HG03521 (cell line): ENCODE results near the gene GRIN2D.

Experiments used
- ATAC-seq: cut with Tn5 transposase; IDR thresholded peaks from one replicate; pipeline ENCODE4 v1.9.1; 2021; ENCODE audit warnings: mild to moderate bottlenecking, moderate library complexity; ENCODE audit not compliant: unreplicated experiment

GRIN2D gene

GRCh38 chr19:48393559-48394330 is at the start of gene GRIN2D:
TSS of gene GRIN2D (plus strand) at chr19:48393668. CDS start at chr19:48398393, 4,725 bp downstream.
- ATAC-seq: no peak

- ATAC-seq: no peak
Measured at GRCh38 chr19:48344892-48345291, 48.6 kb upstream of the GRIN2D start.

GRCh38 chr19:48346191-48346590 is 47.3 kb upstream of the GRIN2D start:
- ATAC-seq: no peak

GRCh38 chr19:48348045-48348444 is 45.4 kb upstream of the GRIN2D start:
- no peak for ATAC-seq

GRCh38 chr19:48348737-48349136 is 44.7 kb upstream of the GRIN2D start:
- no peak for ATAC-seq

GRCh38 chr19:48350856-48351255 is 42.6 kb upstream of the GRIN2D start:
- no peak for ATAC-seq

- no peak for ATAC-seq
Measured at GRCh38 chr19:48351341-48351752, 42.1 kb upstream of the GRIN2D start.

DNA sequence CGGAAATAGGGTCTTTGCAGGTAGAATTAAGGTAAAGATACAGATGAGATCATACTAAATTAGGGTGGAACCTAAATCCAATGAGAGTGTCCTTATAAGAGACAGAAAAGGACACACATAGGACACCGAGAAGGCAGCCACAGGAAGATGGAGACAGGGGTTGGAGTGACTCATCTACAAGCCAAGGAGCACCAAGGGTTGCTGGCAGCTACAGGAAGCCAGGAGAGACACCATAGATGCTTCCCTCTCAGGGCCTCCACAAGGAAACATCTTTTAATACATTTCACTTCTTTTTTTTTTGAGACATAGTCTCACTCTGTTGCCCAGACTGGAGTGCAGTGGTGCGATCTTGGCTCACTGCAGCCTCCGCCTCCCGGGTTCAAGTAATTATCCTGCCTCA is 39.8 kb upstream of the GRIN2D start:
- ATAC-seq: no peak

GRCh38 chr19:48354332-48354992 is 39.0 kb upstream of the GRIN2D start:
- ATAC-seq: no peak

GRCh38 chr19:48355365-48355954 is 38.0 kb upstream of the GRIN2D start:
- ATAC-seq: no peak

DNA sequence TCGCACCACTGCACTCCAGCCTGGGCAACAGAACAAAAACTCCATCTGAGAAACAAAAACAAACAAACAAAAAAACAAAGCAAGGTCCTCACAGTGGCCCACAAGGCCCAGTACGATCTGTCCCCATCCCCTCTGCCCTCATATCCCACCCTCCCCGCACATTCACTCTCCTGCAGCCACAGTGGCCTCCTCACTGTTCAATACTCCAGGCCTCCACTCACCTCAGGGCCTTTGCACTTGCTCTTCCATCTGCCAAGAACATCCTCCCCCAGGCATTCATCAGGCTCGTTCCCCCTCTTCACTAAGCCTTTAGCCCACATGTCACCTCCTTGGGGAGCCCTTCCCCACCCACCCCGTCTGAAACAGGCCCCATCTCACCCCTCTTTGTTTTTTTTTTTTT is 34.3 kb upstream of the GRIN2D start:
- no peak for ATAC-seq

DNA sequence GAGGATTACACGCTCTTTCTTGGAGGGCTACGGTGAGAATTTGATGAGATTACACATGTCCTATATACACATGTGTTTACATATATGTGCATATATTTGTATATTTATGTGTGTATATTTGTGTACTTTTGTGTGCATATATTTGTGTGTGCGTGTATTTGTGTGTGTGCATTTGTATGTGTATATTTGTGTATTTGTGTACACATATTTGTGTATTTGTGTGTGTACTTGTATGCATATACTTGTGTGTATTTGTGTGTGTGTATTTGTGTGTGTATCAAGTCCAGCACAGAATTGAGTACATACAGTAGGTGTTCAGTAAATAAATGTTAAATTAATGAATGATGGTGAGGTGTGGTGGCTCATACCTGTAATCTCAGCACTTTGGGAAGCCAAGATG is 31.6 kb upstream of the GRIN2D start:
- ATAC-seq: no peak

GRCh38 chr19:48362716-48363499 is 30.6 kb upstream of the GRIN2D start:
- ATAC-seq: peak; percentile 29

GRCh38 chr19:48363500-48363809 is 30.0 kb upstream of the GRIN2D start:
- peak; percentile 1 for ATAC-seq

DNA sequence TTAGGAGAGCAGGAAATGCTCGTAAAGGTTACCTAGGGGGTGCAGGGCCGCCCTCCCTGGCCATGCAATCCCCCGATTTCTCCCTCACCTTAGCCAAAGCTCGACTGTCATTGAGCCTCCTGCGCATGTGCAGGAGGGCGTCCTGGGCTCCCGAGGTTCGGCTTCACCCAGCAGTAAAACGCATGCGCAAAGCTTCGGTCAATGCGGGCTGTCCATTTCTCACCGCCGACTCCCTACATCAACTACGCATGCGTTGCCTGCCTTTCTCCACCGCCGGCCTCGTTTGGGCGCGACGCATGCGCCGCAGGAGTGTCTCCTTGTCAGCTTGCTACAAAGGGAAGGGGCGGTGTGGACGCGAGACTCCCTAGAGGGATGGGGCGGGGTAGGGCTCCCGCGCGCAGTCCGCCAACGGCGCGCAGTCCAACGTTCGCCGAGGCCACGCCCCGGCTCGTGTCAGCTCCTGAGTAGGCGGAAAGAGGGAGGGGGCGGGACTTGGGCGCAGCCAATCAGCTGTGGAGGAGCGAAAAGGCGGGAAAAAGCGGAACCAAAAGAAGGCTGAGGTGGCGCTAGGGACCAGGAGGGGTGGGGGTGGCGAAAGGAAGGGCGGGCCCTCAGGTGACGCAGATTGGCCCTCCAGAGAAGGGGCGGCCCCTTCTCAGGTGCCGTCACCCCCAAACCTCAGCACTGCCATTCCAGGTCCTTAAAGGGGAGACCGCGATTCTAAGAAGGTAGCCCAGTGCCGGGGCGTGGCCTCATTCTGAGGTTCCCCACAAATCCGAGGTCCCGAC is 29.5 kb upstream of the GRIN2D start, which contains the start of the genes SYNGR4 and TMEM143:
TSS of gene SYNGR4 (plus strand) at position 558 of the 788 bp plus-strand sequence. CDS start 1,476 bp downstream, outside the sequence.
TSS of gene TMEM143 (minus strand) at position 131 of the 788 bp plus-strand sequence. CDS start at position 111, 20 bp downstream.
- ATAC-seq: peak; percentile 89

GRCh38 chr19:48364598-48365348 is 28.7 kb upstream of the GRIN2D start:
- ATAC-seq: no peak

DNA sequence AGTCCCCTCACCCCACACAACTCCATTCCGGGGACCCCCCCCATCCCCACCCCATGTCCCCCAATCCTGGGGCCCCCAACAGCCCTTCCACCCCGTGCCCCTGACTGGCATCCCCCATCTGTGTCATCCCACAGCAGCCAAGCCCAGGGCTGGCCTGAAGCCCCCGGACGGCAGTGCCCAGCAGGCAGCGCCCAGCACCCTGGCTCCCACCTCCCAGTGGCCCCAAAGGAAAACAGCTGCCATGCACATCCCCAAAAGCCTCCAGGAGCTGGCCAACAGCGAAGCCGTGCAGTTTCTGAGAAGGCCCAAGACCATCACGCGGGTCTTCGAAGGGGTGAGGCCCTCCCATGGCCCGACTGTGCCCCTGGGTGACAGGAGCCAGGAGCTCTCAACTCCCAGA is 27.9 kb upstream of the GRIN2D start:
- no peak for ATAC-seq

DNA sequence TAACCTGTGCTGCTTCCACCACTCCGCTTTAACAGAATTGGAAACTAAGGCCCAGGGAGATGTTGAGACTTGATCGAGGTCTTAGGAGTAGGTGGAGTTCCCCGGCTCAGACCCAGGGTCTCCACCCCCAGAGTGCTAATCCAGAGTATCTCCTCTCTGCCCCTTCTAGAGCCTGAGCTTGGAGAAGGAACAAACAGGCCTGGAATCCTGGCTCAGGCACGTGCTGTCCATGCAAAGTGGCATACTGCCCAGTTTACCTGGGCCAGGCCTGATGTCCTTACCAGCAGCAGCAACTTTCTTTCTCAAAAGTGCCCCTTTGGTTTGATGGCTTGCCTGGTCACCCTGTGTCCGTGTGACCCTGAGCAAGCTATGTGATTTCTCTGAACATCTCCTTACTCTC is 25.6 kb upstream of the GRIN2D start:
- no peak for ATAC-seq

DNA sequence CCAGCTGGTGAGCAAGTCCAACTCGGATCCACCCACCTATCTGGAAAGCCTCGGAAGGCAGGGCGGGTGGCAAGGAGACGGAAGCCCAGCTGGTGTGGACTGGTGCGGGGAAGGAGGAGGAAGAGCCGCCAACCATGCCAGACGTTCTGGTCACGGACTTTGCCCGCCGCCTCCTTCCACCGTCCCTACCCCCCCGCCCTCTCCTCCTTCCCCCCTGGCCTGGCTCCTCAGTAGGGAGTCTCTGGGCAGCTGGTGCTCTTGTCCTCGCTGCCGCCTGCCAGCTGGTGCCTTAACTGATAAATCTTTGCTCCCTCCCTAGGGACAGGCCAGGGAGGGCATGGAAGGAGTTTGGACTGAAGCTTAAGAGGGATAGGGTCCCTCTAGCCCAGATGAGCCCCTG is 24.5 kb upstream of the GRIN2D start:
- no peak for ATAC-seq

DNA sequence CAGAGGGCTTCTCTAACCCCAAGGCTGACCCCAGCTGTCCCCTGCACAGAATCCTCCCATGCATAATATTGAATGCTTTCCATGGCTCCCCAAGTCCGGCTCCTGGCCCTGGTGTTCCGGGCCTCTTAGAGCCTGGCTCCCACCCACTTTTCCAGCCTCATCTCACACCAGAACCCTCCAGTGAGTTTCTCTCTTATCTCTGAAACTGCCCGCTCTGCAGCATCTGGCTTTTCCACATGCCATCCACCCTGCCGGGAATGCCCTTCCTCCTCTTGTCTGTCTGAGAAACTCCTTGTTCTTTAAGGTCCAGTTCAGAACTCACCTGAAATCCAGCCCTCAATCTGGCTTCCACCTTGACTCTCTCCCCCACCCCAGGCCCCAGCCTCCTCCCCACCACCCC is 22.5 kb upstream of the GRIN2D start:
- no peak for ATAC-seq
